NCI-H345 (cell line): ENCODE results near the gene CDK8.
A peak's percentile ranks its signal among the peaks of the same experiment; 100 is the strongest.
"Not testable (repeated sequence)": the region's sequence is repeated elsewhere in the genome, so short reads cannot be mapped to it uniquely, and the experiment has no call there.

Experiments used
- DNase-seq: peaks from one replicate; lab custom pipeline; 2025; lab: John Stamatoyannopoulos, UW

CDK8 gene

DNA sequence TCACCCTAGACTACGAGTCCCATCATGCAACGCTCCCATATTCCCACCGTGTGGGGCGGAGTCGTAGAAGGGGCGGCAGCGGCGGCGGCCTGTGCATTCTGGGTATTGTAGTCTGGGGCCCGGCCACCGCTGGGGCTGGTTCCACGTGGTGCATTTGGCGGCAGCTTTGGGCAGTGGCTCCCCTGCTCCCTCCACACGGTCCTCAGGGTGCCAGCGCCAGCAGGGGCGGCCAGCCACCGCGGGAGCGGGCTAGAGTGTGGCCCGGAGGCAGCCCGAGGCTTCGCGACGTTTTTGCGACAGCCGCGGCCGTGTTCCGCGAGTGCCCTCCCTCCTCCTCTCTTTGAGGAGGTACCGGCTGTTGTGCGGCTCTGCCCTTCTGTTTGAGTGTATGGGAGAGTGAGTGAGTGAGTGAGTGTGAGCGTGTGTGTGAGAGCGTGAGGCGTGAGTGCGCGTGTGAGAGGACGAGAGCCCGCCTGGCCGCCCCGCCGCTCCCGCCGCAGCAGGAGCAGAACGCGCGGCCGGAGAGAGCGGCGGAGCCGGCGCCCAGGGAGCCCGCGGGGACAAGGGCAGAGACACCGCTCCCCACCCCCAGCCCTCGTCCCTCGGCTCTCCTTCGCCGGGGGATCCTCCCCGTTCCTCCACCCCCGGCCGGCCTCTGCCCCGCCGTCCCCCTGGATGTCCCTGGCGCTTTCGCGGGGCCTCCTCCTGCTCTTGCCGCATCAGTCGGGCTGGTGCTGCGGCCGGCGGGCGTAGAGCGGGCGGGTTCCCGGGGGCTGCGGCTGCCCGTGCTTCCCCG is at the start of gene CDK8:
Gene CDK8 (plus strand): TSS at position 343 of the 796 bp plus-strand sequence. CDS start 513 bp downstream, outside the sequence.
- DNase-seq: peak; percentile 94

DNA sequence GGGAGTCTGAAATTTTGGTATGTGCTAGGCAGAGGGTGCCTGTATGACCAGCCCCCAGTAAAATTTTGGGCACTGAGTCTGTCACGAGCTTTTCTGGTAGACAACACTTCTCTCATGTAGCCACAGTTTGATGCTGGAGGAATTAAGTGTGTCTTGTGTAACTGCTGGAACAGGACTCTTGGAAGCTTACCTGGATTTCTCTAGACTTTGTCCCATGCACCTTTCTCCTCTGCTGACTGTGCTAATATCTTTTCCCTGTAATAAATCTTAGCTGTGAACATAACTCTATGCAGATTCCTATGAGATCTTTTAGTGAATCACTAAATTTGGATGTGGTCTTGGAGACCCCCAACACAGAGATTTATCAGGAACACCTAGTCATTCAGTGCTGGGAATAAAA is 45.6 kb upstream of the CDK8 start:
- DNase-seq: no peak

DNA sequence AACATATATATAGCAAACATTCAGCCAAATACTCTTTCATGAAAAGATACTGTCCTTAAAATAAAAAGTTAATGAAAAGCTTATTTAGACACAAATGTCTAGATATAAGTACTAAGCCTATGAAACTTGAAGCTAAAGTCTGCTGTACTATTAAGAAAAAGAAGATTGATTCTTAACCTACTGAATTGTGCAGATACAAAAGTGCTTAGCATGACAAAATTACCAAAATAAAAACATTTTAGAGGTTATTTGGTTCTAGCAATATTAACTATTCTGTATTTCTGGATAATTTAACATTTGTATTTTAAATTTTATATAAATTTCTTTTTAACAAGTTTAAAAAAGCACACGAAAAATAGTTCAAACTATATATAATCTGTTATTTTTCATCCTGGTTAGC is 40.6 kb upstream of the CDK8 start:
- DNase-seq: no peak

DNA sequence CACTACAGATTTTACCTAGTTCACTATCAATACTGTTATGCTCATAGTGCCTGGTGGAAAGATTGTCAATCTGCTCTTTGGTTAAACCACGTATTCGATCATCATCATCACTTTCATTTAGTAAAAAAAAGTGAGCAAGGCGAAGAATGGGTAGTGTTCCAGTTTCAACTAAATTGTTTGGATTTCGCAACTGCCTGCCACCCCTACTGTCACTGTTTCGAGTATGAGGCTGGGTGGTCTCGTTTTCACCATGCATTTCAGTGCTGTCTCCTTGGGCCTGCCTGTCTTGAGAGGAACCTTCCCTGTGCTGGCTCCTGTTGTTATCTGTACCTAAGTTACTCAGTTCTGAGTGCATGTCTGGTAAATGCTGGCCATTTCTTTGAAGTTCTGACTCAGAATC is 39.9 kb upstream of the CDK8 start:
- DNase-seq: no peak

DNA sequence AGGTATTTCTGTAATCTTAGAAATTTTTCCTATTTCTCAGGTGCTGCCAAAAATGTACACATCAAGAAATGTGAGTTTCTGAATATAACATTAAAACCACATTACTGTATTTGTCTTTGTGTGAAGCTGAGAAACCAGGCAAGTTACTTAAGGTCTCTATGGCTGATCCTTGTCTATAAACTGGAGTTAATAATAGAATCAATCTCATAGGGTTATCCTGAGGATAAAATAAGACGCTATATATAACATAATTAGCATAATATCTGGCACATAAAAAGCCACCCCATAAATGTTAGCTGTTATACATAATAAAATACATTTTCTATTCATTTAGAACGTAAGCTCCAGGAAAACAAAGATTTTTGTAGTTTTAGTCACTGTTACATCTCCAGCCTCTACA is 37.9 kb upstream of the CDK8 start:
- no peak for DNase-seq

DNA sequence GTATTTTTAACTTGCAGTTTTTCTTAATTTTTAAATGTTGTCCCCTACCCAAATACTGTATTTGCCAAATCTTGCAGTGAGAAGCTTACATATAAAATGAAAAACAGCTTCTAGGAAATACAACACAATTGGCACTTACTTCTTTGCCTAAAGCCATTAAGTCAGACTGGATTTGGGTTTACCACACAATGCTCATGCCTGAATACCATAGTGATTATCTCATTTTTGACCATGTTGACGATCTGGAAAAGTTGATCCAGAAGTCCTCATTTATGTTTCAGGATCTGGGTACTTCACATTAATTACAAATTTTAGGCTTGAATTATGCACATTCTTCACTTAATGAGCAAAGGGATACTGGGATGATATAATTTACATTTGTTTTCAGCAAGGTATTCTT is 34.2 kb upstream of the CDK8 start:
- DNase-seq: no peak

DNA sequence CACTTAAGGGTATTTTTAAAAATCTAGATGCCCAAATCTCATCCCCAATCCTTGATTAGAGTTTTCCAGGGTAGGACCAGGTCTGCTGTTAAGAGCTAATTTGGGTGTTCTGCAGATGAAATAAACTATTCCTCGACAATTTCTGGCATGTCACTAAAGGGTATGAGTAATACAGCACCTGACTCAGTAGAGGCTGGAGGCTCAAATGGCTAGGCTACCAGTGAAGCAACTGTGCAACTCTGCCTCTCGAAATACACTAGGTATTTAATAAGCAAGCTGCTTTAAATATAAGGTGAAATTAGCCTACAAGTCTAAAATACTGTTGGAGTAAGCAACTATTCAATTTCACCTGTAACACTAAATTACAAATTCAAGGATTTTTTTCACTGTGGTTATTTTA is 33.4 kb upstream of the CDK8 start:
- DNase-seq: no peak

DNA sequence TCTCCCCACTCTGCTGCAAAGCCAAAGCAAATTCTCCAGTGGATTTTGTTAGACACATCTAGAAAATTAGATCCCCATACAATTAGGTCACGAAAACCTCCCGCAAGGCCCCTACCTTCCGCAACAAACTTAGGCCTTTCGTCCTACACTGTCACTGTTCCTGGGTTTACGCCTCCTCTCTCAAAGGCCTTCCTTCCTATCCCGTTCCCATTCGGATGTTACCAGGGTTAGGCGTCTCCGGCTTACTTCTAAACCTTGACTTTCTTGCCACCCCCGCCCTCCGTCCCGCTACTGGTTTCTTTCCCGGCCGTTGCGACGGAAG is 32.6 kb upstream of the CDK8 start:
- peak; percentile 63 for DNase-seq

DNA sequence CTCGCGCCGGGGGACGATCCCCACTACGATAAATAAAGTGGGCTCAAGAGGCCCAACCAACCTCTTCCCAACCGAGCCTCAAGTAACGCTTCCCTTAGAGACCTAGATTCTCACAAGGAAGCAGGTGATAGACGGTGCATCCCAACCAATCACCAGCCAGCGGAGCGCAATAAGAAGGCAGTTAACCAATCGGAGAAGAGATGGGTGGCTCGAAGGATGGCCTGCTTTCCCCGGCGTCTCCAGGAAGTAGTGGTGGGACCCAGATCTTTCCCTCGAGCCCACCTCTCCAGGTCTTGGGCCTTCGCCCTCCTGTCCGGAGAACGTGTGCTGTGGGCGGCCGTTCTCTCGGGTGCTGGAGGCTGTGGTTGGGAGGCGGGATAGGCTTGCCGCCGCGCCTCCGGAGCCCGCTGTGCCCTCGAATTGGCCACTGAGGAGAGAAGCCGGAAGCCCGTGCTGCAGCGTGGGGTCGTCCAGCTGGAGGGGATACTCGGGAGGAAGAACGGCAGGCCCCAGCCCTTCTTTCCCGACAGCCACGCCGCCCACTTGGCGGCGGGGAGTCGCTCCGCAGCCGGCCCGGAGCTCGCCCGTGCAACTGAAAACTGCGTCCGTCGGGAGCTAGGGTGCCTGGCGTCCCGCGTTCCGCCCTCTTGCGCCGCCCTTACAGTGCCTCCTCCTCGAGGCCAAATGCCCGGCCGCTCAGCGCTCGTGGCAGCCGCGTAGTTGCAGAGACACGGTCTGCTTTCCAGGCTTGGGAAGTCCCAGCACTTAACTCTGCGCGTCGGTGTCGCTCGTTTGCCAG is 32.0 kb upstream of the CDK8 start, which contains the start of gene RNF6:
Gene RNF6 (minus strand): TSS at position 594 of the 799 bp plus-strand sequence. CDS start 2,665 bp downstream, outside the sequence.
- DNase-seq: peak; percentile 88

DNA sequence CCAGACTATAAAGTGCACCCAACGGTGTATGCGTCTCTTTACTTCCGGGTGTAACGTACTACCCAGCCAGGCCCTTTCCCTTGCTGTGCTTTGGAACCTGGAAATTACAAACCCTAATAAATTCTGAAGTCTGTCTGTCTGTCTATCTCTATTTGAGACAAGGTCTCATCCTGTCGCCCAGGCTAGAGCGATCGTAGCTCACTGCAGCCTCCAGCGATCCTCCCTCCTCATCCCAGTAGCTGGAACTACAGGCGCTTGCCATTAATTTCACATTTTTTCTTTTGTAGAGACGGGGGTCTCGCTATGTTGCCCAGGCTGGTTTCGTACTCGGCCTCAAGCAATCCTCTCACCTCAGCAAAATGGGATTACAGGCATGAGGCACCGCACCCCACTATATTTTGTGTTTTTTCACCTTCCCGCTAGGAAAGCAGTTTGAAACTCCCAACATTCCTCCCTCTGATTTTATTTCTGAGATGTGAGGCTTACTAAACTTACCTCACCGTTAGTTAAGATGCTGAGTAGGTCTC is 31.3 kb upstream of the CDK8 start:
- no peak for DNase-seq

DNA sequence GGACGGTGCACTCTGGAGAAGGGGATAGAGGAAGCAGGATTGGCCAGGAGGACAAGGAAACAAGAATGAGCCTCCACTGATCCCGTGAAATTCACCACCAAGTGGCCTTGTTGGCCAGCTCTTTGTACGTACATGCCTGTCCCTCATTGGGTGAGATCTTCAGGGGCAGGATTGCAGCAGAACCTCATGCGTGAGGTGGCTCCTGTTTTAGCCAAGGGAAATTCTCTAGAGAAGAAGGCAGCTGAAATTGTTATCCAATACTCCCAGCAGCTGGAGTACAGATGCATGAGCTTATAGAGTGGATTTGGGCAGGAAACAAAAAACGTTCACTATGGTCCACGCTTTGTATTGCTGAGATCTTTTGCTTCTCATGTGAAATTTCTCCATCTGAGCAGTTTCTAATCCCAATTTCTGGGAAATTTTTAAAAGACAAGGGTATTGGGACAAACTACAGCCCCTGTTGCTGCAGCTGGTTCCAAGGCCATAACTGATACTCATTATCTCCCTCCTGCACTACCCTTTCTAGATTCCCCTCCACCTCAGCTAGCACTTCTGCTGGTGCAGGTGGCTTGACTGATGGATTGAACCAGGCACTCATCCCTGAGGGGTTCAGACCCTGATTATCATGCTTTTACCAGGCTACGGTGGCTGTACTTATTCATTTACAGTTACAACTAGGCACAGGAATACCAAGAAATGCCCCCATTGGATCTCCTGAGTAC is 27.9 kb upstream of the CDK8 start:
- no peak for DNase-seq

DNA sequence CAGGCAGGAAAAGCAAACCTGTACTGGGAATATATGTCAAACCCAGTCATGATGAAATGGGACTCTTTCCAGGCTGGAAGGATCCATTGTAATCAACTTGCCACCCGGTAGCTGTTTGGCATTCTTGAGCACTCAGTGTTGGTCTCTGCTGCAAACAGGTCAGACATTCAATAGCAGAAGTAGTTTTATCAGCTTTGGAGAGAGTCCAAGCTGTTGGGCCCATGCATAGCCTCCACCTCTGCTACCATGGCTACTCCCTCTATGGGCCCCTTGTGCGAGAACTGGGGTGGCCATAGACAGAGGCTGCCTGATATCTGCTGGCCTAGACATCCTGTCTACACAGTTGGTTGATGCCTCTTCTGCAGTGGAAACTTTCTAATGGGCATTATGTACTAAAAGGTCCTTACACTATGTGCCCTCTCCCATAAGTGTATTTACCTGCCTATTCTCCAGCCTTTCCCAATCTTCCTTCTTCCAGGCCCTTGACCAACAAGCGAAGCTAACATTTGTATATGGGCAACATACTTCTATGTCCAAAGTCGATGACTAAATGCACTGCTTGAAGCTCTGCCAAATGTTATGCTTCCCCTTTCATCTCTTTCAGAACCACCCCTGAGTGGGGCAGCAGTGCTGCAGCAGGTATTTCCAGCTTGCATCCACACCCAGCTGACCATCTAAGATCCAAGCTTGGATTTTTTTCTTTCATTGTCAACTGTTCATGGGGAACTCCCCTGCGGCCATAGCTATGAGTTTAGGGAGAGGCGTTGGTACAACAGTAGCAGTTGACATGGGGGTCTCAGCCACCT is 26.6 kb upstream of the CDK8 start:
- DNase-seq: no peak

DNA sequence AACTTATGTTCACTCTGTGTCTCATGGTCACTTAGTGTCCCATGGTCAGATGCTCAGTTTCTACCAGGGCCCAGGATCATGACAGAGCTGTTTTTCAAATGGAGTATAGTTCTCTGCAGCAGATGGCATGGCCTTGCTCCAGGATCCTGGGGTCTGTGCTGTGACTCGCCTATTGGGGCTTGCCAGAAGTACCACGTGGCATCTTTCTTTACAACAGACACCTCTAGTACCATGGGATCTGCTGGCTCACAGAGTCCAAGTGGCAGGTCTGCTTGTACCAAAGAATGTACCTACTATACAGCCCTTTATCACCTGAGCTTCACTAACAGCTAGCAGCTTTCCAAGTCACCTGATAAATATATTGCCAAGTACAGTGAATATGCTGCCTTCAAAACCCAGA is 25.8 kb upstream of the CDK8 start:
- no peak for DNase-seq

DNA sequence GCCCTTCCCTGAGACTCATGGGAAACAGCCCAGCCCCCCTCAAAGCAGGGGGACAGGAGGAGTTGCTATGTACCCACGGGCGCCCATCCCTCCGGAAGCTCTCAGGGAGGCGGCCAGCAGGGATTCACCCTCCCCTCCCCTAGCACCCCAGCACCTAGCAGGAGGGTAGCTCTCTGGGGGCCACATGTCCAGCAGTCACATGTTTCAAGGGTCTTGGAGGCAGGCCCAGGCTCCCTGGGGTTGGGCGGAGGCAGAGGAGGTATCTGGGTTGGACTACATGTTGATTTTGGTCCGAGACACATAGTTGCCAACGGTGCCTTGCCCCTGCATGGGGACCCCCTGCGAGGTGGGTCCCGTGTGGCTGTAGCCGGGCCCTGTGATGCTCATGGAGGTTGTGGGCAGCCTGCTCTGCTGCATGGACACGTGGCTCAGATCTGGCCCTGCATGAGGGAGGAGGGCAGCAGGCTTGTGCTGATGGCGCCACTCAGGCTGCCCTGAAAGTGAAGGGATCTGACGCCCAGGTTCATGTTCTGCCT is 24.8 kb upstream of the CDK8 start:
- no peak for DNase-seq

DNA sequence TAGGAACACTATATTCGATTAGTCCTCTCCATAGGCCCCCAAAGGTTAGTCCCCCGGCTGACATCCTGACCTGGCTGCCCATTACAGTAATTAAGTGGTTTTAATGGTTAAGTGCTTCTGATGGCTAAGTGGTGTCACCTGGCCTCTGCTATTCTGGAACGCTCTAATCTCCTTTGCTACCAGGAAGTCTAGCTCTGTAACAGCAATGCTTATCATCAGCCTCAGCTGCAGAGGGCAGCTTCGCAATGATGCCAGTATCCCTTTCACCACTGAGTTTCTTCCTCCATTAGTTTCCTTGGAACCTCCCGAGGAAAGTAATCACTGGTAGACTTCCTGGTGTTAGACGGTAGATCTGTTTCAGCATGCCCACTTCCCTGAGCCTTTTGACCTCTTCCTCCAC is 23.2 kb upstream of the CDK8 start:
- no peak for DNase-seq

DNA sequence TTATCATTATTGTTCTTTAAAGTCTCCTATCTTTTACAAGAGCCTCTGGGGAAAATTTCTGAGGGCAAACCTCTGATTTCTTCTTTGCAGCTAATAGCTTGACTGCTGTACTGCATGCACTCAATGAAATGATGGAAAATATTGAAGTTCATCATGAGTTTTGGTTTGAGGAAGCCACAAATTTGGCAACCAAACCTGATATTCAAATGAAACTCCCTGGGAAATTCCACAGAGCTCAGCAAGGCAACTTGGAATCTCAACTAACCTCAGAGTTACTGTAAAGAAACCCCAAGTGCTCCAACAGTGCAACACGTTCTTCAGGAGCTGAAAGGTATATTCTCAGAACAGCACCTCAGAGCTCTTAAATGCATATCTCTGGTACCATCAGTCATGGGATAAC is 17.6 kb upstream of the CDK8 start:
- no peak for DNase-seq

DNA sequence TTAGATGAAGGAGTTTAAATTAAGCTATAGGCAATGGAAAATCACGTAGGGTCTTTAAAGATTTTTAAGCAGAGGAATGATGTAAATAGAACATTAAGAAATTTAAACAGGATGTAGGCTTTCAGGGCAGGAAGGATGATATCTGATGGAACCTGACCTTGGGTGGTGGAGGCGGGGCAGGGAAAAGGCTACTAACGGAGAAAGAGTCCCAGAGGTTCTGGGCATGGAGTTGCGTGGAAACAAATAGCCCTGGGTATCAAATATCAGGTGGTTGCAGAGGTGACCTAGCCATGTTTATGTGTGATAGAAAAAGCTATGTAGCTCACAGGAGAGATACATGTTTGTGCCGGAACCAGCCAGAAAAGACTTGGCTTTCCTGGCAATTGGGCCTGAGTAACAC is 7.8 kb upstream of the CDK8 start:
- peak; percentile 0 for DNase-seq

DNA sequence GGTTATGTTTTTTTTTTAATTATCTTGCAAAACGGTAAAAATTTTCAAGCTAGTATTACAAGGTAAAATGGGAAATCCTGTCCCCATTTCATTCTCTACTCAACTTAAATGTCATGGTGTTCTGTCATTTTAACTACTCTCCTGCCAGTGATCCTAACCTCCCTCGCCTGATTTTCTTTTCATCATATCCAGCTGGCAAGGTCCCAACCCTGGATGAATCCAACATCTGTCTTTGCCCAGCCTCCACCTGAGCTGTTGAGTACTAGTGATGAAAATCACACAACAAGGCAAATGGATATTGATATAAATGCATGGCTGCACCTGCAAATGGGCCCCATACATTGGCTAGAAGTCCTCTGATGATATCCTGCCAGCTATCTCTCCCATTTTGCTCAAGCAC is 6.9 kb upstream of the CDK8 start:
- peak; percentile 67 for DNase-seq

DNA sequence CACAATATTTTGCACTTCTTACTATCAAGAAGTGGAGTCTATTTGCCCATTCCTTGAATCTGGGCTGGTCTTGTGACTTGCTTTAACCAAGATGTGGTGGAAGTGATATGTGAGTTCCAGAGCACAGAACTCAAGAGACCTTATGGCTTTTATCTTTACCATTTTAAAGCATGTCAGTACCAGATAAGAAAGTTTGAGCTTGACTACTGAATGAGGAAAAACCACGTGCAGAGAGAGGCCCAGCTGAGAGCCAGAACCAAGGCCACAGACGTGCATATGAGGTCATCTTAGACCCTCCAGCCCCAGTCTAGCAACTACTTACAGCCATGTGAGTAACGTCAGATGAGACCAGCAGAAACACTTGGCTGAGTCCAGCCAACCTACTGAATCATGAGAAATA is 6.3 kb upstream of the CDK8 start:
- no peak for DNase-seq

DNA sequence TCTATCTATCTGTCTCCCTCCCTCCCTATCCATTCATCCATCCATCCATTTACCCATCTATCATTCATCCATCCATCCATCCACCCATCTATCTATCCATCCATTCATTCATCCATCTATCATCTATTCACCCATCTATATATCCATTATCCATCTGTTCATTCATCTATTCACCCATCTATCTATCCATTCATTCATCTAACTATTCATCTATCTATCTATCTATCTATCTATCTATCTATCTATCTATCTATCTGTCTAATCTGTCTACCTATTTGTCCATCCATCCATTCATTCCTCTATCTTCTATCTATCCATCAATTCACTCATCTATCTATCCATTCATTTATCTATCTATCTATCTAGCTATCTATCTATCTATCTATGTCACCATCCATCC is 4.4 kb upstream of the CDK8 start:
- no peak for DNase-seq

DNA sequence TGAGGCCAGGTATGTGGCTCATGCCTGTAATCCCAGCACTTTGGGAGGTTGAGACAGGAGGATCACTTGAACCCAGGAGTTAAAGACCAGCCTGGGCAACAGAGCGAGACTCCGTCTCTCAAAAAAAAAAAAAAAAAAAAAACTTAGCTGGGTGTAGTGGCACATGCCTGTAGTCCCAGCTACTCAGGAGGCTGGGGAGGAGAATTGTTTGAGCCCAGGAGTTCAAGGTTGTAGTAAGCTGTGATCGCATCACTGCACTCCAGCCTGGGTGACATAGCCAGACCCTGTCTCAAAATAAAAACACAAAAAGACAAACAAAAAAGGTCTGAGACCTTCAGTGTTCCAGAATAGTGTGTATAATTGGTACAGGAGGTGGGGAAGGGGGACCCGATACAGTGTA is 1.9 kb upstream of the CDK8 start:
- DNase-seq: not testable (repeated sequence)
